ENCODE measurements around the gene ETFA. TPM values are rescaled to one million over a fixed set of nuclear protein-coding genes. Genes with fewer than 3 reads are reported as not detected.

The ETFA gene
- total RNA-seq, 1 donor from 2014 or later, result 112 TPM

DNA sequence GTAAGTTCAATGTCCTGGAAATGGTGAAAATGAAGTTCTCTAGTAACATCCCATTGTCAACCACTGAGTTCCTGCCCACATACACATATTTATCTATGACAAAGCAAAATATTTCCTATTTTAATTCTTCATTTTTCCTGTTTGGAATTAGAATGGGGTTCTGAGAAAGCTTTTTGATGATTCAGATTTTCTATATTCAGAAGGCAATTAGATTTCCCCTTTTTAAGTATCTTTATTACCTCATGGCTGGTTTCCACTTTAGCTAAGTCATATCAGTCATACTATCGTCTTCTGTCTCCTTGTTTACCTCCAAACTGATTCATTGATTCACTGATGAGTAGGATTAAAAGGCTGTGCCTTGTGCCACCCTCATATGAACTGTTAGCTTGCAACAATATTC lies 17.9 kb downstream of the ETFA start:
- Mint-ChIP-seq H3K36me3 (ENCODE audit: low read depth) (peaks cover 32% of the 10 kb centered on the region), H3K27me3 (no peaks in the 10 kb centered on the region), H3K9me3 (peaks cover 3% of the 10 kb centered on the region), H3K4me3 (no peak overlapping the region), H3K27ac (no peak overlapping the region), H3K4me1 (peaks cover 19% of the 10 kb centered on the region)
- ChIA-PET POLR2A (no interaction called here), CTCF (no interaction called here)
- intact Hi-C loops (cut with micrococcal nuclease), result no loop called here
- TF ChIP-seq, protein P1, sequence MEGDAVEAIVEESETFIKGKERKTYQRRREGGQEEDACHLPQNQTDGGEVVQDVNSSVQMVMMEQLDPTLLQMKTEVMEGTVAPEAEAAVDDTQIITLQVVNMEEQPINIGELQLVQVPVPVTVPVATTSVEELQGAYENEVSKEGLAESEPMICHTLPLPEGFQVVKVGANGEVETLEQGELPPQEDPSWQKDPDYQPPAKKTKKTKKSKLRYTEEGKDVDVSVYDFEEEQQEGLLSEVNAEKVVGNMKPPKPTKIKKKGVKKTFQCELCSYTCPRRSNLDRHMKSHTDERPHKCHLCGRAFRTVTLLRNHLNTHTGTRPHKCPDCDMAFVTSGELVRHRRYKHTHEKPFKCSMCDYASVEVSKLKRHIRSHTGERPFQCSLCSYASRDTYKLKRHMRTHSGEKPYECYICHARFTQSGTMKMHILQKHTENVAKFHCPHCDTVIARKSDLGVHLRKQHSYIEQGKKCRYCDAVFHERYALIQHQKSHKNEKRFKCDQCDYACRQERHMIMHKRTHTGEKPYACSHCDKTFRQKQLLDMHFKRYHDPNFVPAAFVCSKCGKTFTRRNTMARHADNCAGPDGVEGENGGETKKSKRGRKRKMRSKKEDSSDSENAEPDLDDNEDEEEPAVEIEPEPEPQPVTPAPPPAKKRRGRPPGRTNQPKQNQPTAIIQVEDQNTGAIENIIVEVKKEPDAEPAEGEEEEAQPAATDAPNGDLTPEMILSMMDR (IDR thresholded peaks at IDR 0.05), result no peak
- no peak for DNase-seq
- no peak for ATAC-seq (ENCODE audit: low read depth)

DNA sequence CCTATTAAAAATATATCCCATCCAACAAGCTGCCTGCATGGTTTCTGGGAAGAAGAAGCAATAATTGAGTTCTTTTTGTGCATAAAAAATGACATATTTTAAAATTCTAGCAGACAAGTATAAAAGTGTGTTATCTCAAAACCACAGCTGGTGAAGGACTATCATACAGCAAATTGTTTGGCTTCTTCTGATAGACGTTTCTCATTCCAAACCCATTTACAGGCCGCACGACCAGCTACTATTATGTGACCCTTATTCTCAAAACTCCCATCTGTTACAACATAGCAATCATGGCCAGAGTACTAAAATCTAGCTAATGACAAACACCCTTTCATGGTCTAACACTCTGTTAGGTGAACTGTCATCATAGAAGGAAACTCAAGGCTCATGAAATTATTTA lies 21.7 kb downstream of the ETFA start:
- ChIA-PET POLR2A (no interaction called here), CTCF (no interaction called here)
- intact Hi-C loops (cut with micrococcal nuclease), result no loop called here
- Mint-ChIP-seq H3K27me3 (no peaks in the 10 kb centered on the region), H3K4me3 (no peak overlapping the region), H3K36me3 (ENCODE audit: low read depth) (peaks cover 46% of the 10 kb centered on the region), H3K27ac (no peak overlapping the region), H3K4me1 (peaks cover 17% of the 10 kb centered on the region), H3K9me3 (peaks cover 3% of the 10 kb centered on the region)
- TF ChIP-seq, protein P1 (IDR thresholded peaks at IDR 0.05), result no peak
- DNase-seq (no peak), ATAC-seq (ENCODE audit: low read depth) (no peak)

DNA sequence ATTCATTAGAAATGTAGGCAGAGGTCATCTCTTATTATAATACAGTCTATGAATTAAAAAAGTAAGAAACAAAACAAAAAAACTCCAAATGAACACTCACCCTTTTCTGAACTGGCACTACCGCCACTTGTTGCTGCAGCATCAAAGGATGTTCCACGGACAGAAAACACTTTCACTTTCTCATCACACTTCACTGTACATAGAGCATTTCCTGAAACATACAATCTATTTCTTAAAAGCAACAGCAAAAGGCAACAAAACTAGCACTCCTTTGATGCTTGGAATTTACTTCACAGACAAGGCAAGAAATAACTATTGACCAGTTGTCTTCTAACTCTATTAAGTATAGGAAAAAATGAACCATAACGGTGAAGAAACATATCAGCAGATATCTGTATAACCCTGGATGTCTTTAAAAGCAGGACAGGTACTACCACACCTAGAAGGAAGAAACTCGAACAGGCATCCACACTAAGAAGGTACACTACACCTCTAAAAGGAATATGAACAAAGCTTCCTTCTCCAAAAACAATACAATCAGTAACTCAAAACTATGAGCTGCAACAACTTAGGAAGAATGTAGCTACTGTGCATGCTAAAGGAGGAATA lies 24.9 kb downstream of the ETFA start:
- ATAC-seq (ENCODE audit: low read depth), result peak; percentile 49
- intact Hi-C loops (cut with micrococcal nuclease), result loop anchor here (2.0 kb wide), 1 partner anchor 96 kb away; no protein-coding TSS in a partner anchor
- no peak for DNase-seq
- ChIA-PET POLR2A (no interaction called here), CTCF (interaction anchor here (1.5 kb wide), 1 partner anchor 14 kb away, joined by 4 read pairs; no protein-coding TSS in a partner anchor)
- TF ChIP-seq, protein P1 (IDR thresholded peaks at IDR 0.05), result no peak
- Mint-ChIP-seq H3K27ac (peak overlapping the region; percentile 18), H3K4me1 (peaks cover 9% of the 10 kb centered on the region), H3K27me3 (no peaks in the 10 kb centered on the region), H3K4me3 (peak overlapping the region; percentile 47), H3K9me3 (no peaks in the 10 kb centered on the region), H3K36me3 (ENCODE audit: low read depth) (peaks cover 57% of the 10 kb centered on the region)

DNA sequence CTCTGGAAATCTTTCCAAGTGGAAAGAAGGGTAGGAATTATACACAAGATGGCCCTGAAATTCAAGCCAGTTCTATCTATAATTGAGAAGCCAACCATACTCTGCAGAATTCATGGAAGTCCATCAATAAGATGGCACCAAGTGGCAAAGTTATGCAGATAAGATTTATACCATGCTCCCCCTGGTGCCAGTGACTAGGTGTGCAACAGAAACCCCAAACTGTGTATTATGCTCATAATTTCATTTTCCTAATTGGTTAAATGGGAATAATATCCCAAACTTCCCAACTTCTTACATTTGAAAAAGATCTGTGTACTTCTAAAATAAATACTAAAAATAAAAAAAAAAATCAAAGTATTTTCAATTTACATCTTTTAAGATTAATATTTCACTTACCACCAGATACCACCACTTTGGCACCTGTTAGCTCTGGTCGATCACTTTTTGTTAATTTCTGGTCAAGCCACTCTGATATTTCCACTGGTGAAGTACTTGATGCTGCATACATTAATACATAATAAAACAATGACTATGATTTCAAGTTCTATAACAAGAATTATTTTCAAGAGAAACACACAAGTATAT lies 25.9 kb downstream of the ETFA start:
- intact Hi-C loops (cut with micrococcal nuclease), result no loop called here
- DNase-seq, result no peak
- H3K4me1 Mint-ChIP-seq, result peaks cover 9% of the 10 kb centered on the region

DNA sequence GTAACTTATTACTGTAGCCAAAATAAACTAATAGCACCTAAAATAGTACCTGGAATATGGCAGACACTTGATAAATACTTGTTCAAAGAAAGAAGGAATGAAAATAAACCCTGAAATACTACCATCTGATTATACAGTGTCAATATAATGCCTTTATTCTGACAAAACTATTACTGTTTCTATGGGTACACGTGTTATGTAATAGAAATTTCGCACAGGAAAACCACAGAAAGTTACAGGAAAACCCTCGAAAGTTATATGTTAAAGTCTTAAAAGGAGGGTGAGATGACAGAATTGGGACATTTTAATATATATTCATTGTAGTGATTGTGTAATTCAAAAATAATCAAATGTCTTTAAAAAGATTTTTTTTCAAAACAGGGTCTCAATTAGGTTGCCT lies 28.8 kb downstream of the ETFA start:
- TF ChIP-seq, protein P1 (IDR thresholded peaks at IDR 0.05), result no peak
- ChIA-PET POLR2A (interaction anchor here (0.6 kb wide), 1 partner anchor 350 kb away, joined by 3 read pairs; no protein-coding TSS in a partner anchor), CTCF (no interaction called here)
- intact Hi-C loops (cut with micrococcal nuclease), result no loop called here
- H3K4me1 Mint-ChIP-seq, result peaks cover 9% of the 10 kb centered on the region
- ATAC-seq (ENCODE audit: low read depth) (no peak), DNase-seq (no peak)
- no peak overlapping the region for H3K27ac Mint-ChIP-seq
- H3K27me3 Mint-ChIP-seq, result no peaks in the 10 kb centered on the region
- no peaks in the 10 kb centered on the region for H3K9me3 Mint-ChIP-seq
- no peak overlapping the region for H3K4me3 Mint-ChIP-seq
- H3K36me3 Mint-ChIP-seq (ENCODE audit: low read depth), result peaks cover 74% of the 10 kb centered on the region

More for the DNA sequence above, 25.9 kb downstream of the ETFA start:
- POLR2A ChIA-PET, result no interaction called here
- no peaks in the 10 kb centered on the region for H3K27me3 Mint-ChIP-seq
- TF ChIP-seq, protein P1 (IDR thresholded peaks at IDR 0.05), result no peak
- peaks cover 58% of the 10 kb centered on the region for H3K36me3 Mint-ChIP-seq (ENCODE audit: low read depth)
- CTCF ChIA-PET, result interaction anchor here (1.5 kb wide), 1 partner anchor 15 kb away, joined by 4 read pairs; no protein-coding TSS in a partner anchor
- no peaks in the 10 kb centered on the region for H3K9me3 Mint-ChIP-seq
- ATAC-seq (ENCODE audit: low read depth), result no peak
- no peak overlapping the region for H3K4me3 Mint-ChIP-seq
- no peak overlapping the region for H3K27ac Mint-ChIP-seq
